GM23248 (cell line): ENCODE measurements around the gene TRAPPC2L.

Experiments
- EZH2 ChIP-seq: fragments of 200-600 bp; sonication (generic); IDR thresholded peaks from 2 replicates; pipeline ENCODE4 v1.6.1; 2018; ENCODE audit warnings: antibody characterized with exemption, mild to moderate bottlenecking; ENCODE audit not compliant: insufficient read depth, poor library complexity, severe bottlenecking
- EZH2phosphoT487 ChIP-seq: fragments of 200-600 bp; sonication (generic); IDR thresholded peaks from 2 replicates; pipeline ENCODE4 v1.6.1; 2018; ENCODE audit warnings: antibody characterized with exemption, moderate library complexity, mild to moderate bottlenecking, low read depth; ENCODE audit not compliant: insufficient read depth

DNA sequence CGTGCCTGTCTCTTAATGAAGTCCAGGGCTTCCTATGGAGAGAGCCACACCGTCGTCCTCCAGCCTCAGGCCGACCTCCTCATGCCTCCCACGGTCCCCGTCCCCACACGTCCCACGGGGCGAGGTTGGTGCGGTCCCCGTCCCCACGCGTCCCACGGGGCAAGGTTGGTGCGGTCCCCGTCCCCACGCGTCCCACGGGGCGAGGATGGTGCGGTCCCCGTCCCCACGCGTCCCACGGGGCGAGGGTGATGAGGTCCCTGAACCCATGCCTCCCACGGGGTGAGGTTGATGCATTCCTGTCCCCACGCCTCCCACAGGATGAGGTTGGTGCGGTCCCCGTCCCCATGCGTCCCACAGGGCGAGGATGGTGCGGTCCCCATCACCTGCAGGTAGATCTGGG lies 21.1 kb upstream of the TRAPPC2L start:
- TF ChIP-seq EZH2 (no peak), EZH2phosphoT487 (no peak)
